OCI-LY1 (cell line): Measurements from ENCODE around the gene NCR1.

Experiments
- H2AFZ ChIP-seq: fragments of 200-600 bp; sonication (generic), shearing (Covaris generic); 2 replicates; pipeline ENCODE4 v1.6.0; 2014; ENCODE audit warnings: antibody characterized with exemption, mild to moderate bottlenecking, low read length
- H3F3A ChIP-seq: fragments of 200-600 bp; sonication (generic), shearing (Covaris generic); 2 replicates; pipeline ENCODE4 v1.6.0; 2014; ENCODE audit warnings: mild to moderate bottlenecking, antibody characterized with exemption, low read length, moderate library complexity; ENCODE audit not compliant: insufficient read depth
- H3K27ac ChIP-seq: fragments of 200-600 bp; sonication (generic); 2 replicates; pipeline ENCODE4 v1.5.1; 2014; ENCODE audit warnings: low read length, mixed run types, mild to moderate bottlenecking, low read depth; ENCODE audit not compliant: poor library complexity, severe bottlenecking
- H3K27me3 ChIP-seq: fragments of 200-600 bp; sonication (generic); 2 replicates; pipeline ENCODE4 v1.6.0; 2014; ENCODE audit warnings: antibody characterized with exemption, mild to moderate bottlenecking, low read length, moderate library complexity; ENCODE audit not compliant: insufficient read depth
- H3K36me3 ChIP-seq: fragments of 200-600 bp; sonication (generic); 2 replicates; pipeline ENCODE4 v1.6.1; 2014; ENCODE audit warnings: mild to moderate bottlenecking, antibody characterized with exemption, low read length, moderate library complexity, mixed read lengths; ENCODE audit not compliant: insufficient read depth
- H3K4me1 ChIP-seq: fragments of 200-600 bp; sonication (generic); 2 replicates; pipeline ENCODE4 v1.5.1; 2014; ENCODE audit warnings: mild to moderate bottlenecking, low read length, moderate library complexity; ENCODE audit not compliant: insufficient read depth, severe bottlenecking
- H3K4me2 ChIP-seq: fragments of 200-600 bp; sonication (generic), shearing (Covaris generic); 2 replicates; pipeline ENCODE4 v1.6.1; 2014; ENCODE audit warnings: low read length
- H3K4me3 ChIP-seq: fragments of 200-600 bp; sonication (generic); 2 replicates; pipeline ENCODE4 v1.5.1; 2014; ENCODE audit warnings: low read length, low read depth, mild to moderate bottlenecking, mixed read lengths; ENCODE audit not compliant: poor library complexity, severe bottlenecking
- H3K79me2 ChIP-seq: fragments of 200-600 bp; shearing (Covaris generic); 2 replicates; pipeline ENCODE4 v1.6.1; 2016; ENCODE audit warnings: mixed run types, low read length, mixed read lengths; ENCODE audit not compliant: insufficient read depth
- H3K9ac ChIP-seq: fragments of 200-600 bp; sonication (generic), shearing (Covaris generic); 2 replicates; pipeline ENCODE4 v1.6.1; 2014; ENCODE audit warnings: mild to moderate bottlenecking, low read length, mixed read lengths
- H3K9me2 ChIP-seq: fragments of 200-600 bp; sonication (generic), shearing (Covaris generic); 2 replicates; pipeline ENCODE4 v1.6.1; 2014; ENCODE audit warnings: low read depth, mild to moderate bottlenecking, low read length, mixed read lengths
- H3K9me3 ChIP-seq: fragments of 200-600 bp; shearing (Covaris generic); 2 replicates; pipeline ENCODE4 v1.6.1; 2014; ENCODE audit warnings: low read length, mixed read lengths
- H4K20me1 ChIP-seq: fragments of 200-600 bp; sonication (generic), shearing (Covaris generic); 2 replicates; pipeline ENCODE4 v1.6.0; 2016; ENCODE audit warnings: mild to moderate bottlenecking, low read length; ENCODE audit not compliant: insufficient read depth
- EZH2 ChIP-seq: fragments of 200-600 bp; sonication (generic), shearing (Covaris generic); IDR thresholded peaks from 2 replicates; pipeline ENCODE4 v1.8.0; 2017; ENCODE audit warnings: borderline replicate concordance, mixed run types, mild to moderate bottlenecking, antibody characterized with exemption, low read length, moderate library complexity, mixed read lengths
- TF ChIP-seq, protein P1 (sequence below): fragments of 200-600 bp; sonication (generic), shearing (Covaris generic); IDR thresholded peaks from 2 replicates; pipeline ENCODE4 v1.5.1; 2017; ENCODE audit warnings: mild to moderate bottlenecking, antibody characterized with exemption, low read length, moderate library complexity, mixed read lengths

The NCR1 gene

GRCh38 chr19:54871696-54872095 lies 34.3 kb upstream of the NCR1 start:
- no peaks in the 10 kb centered on the region for H3K9me2 ChIP-seq
- no peaks in the 10 kb centered on the region for H3K79me2 ChIP-seq
- H3K4me1 ChIP-seq, result no peaks in the 10 kb centered on the region
- H3K4me2 ChIP-seq, result no peak overlapping the region
- no peaks in the 10 kb centered on the region for H3F3A ChIP-seq
- TF ChIP-seq EZH2, result no peak
- TF ChIP-seq, protein P1, sequence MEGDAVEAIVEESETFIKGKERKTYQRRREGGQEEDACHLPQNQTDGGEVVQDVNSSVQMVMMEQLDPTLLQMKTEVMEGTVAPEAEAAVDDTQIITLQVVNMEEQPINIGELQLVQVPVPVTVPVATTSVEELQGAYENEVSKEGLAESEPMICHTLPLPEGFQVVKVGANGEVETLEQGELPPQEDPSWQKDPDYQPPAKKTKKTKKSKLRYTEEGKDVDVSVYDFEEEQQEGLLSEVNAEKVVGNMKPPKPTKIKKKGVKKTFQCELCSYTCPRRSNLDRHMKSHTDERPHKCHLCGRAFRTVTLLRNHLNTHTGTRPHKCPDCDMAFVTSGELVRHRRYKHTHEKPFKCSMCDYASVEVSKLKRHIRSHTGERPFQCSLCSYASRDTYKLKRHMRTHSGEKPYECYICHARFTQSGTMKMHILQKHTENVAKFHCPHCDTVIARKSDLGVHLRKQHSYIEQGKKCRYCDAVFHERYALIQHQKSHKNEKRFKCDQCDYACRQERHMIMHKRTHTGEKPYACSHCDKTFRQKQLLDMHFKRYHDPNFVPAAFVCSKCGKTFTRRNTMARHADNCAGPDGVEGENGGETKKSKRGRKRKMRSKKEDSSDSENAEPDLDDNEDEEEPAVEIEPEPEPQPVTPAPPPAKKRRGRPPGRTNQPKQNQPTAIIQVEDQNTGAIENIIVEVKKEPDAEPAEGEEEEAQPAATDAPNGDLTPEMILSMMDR, result no peak
- H2AFZ ChIP-seq, result no peak overlapping the region
- no peaks in the 10 kb centered on the region for H3K27me3 ChIP-seq
- H3K9me3 ChIP-seq, result no peaks in the 10 kb centered on the region
- no peak overlapping the region for H3K4me3 ChIP-seq
- no peak overlapping the region for H3K27ac ChIP-seq
- H4K20me1 ChIP-seq, result no peaks in the 10 kb centered on the region
- no peak overlapping the region for H3K9ac ChIP-seq
- no peaks in the 10 kb centered on the region for H3K36me3 ChIP-seq

GRCh38 chr19:54873990-54874389 lies 32.0 kb upstream of the NCR1 start, which contains the start of gene FCAR:
Gene FCAR, plus strand, starts transcription at chr19:54874235. Its CDS starts 55 bp downstream, at chr19:54874290.
- no peak within 1 kb of the TSS for H3K27ac ChIP-seq
- H3K9me2 ChIP-seq, result no peaks in the 10 kb centered on the region
- H3K9ac ChIP-seq, result no peak within 1 kb of the TSS
- H3K79me2 ChIP-seq, result no peaks in the 10 kb centered on the region
- no peaks in the 10 kb centered on the region for H3K4me1 ChIP-seq
- no peak within 1 kb of the TSS for H3K4me2 ChIP-seq
- H3K36me3 ChIP-seq, result no peaks in the 10 kb centered on the region
- H2AFZ ChIP-seq, result no peak within 1 kb of the TSS
- no peaks in the 10 kb centered on the region for H3K27me3 ChIP-seq
- no peaks in the 10 kb centered on the region for H4K20me1 ChIP-seq
- no peak for TF ChIP-seq EZH2
- TF ChIP-seq, protein P1, result no peak
- no peaks in the 10 kb centered on the region for H3F3A ChIP-seq
- no peaks in the 10 kb centered on the region for H3K9me3 ChIP-seq
- H3K4me3 ChIP-seq, result no peak within 1 kb of the TSS

DNA sequence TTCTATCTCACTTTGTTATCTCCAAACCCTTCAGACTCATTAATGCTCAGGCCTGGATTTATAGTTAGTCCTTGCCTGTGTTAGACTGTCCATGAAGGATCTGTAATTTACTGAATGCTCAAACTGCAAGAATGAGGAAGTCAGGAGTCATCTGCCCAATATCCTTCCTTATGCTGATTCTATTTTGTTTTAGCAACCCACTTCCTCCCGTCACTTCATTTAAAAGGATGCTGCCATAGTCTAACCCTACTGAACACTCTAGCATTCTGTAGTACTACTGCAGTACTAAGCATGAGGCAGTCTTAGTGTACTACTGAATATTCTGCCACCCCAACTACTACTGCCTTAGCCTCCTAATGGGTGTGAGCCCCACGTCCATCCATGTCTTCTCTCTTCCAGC lies 30.4 kb upstream of the NCR1 start:
- no peaks in the 10 kb centered on the region for H3K4me1 ChIP-seq
- no peak overlapping the region for H2AFZ ChIP-seq
- H3K36me3 ChIP-seq, result no peaks in the 10 kb centered on the region
- no peaks in the 10 kb centered on the region for H3K27me3 ChIP-seq
- no peak overlapping the region for H3K4me2 ChIP-seq
- H3F3A ChIP-seq, result no peaks in the 10 kb centered on the region
- H3K27ac ChIP-seq, result no peak overlapping the region
- H4K20me1 ChIP-seq, result no peaks in the 10 kb centered on the region
- H3K9ac ChIP-seq, result no peak overlapping the region
- no peak overlapping the region for H3K4me3 ChIP-seq
- H3K9me2 ChIP-seq, result no peaks in the 10 kb centered on the region
- no peaks in the 10 kb centered on the region for H3K79me2 ChIP-seq
- no peaks in the 10 kb centered on the region for H3K9me3 ChIP-seq
- no peak for TF ChIP-seq EZH2

DNA sequence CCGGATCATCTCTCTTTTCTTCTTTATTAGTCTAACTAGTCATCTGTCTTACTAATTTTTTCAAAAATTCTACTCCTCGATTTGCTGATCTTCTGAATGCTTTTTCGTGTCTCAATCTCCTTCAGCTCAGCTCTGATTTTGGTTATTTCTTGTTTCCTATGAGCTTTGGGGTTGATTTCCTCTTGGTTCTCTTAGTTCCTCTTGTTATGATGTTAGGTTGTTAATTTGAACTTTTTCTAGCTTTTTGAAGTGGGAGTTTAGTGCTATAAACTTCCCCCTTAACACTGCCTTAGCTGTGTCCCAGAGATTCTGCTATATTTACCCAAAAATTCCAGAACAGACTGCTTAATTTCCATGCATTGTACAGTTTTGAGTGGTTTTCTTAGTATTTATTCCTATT lies 28.5 kb upstream of the NCR1 start:
- H3K36me3 ChIP-seq, result no peaks in the 10 kb centered on the region

More for the DNA sequence above, 28.5 kb upstream of the NCR1 start:
- Histone ChIP-seq H3F3A (no peaks in the 10 kb centered on the region), H3K9ac (no peak overlapping the region), H3K9me3 (no peaks in the 10 kb centered on the region), H3K4me2 (no peak overlapping the region), H3K27me3 (no peaks in the 10 kb centered on the region), H4K20me1 (no peaks in the 10 kb centered on the region), H3K79me2 (no peaks in the 10 kb centered on the region), H3K27ac (no peak overlapping the region), H3K9me2 (no peaks in the 10 kb centered on the region), H2AFZ (no peak overlapping the region), H3K4me3 (no peak overlapping the region), H3K4me1 (no peaks in the 10 kb centered on the region)
- TF ChIP-seq, protein P1, result no peak
- TF ChIP-seq EZH2, result no peak
